Muscle layer of colon (tissue), 2 donors: ENCODE measurements around the gene FOXN3.

Experiments used
- H3K27ac ChIP-seq: one replicate; pipeline ENCODE4 v1.7.0; 2013; ENCODE audit warnings: low read depth, mild to moderate bottlenecking, low read length, moderate library complexity
- H3K27me3 ChIP-seq, 2 donors: one replicate each; pipeline ENCODE4 v1.7.0; 2013; ENCODE audit warnings: low read length in 2 of 2, mild to moderate bottlenecking in 2 of 2; ENCODE audit not compliant: insufficient read depth in 2 of 2, control insufficient read depth in 1 of 2
- H3K36me3 ChIP-seq: one replicate; pipeline ENCODE4 v1.7.0; 2013; ENCODE audit warnings: mild to moderate bottlenecking, low read length; ENCODE audit not compliant: insufficient read depth
- H3K4me1 ChIP-seq: one replicate; pipeline ENCODE4 v1.7.0; 2013; ENCODE audit warnings: mild to moderate bottlenecking, low read length; ENCODE audit not compliant: insufficient read depth
- H3K4me3 ChIP-seq, 2 donors: one replicate each; pipeline ENCODE4 v1.7.0; 2013; ENCODE audit warnings: low read length in 2 of 2, low read depth in 1 of 2, mild to moderate bottlenecking in 1 of 2, moderate library complexity in 1 of 2
- H3K9ac ChIP-seq: one replicate; pipeline ENCODE4 v1.7.0; 2013; ENCODE audit warnings: low read length
- H3K9me3 ChIP-seq: one replicate; pipeline ENCODE4 v1.7.0; 2013; ENCODE audit warnings: mild to moderate bottlenecking, low read length
- donor health status: abdominal sarcoma.
- donor health status: Adenocarcinoma of cecum.

FOXN3 gene

DNA sequence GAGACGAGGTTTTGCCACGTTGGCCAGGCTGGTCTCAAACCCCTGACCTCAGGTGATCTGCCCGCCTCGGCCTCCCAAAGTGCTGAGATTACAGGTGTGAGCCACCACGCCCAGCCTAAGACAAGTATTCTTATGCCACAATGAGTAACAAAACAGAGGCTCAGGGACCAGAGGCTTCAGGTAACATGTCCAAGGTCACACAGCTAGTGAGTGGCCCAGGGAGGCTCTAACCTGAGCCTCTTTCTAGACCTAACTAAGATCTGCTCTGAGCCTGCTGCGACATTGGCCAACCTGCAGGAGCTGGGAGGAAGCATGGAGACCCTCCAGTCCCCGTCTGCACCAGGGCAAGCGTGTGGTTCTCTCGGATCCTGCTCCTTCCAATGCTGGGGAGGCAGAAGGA lies 77.9 kb downstream of the FOXN3 start:
- H3K9me3 ChIP-seq, result no peaks in the 10 kb centered on the region
- H3K36me3 ChIP-seq, result no peaks in the 10 kb centered on the region
- H3K4me1 ChIP-seq, result peaks cover 38% of the 10 kb centered on the region
- no peaks in the 10 kb centered on the region for H3K27me3 ChIP-seq
- no peak overlapping the region for H3K4me3 ChIP-seq
- H3K9ac ChIP-seq, result no peak overlapping the region
- H3K27ac ChIP-seq, result no peak overlapping the region

DNA sequence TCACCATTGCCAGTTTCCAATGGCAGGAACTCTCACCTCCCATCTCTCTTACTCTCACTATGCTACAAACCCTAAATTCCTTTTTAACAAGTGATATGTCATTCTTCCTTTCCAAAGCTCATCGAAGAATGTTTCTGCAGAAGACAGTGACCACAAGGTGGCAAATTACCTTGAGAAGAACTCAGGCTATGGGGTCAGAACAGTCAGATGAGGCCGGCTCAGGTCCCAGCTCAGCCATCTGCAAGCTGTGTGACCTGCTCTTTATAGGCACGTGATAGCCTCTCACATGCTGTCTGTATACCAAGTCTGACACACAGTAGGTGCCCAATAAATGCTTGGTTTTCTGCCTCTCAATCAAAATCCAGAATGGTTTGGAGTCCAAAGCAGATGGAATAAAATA lies 80.7 kb downstream of the FOXN3 start:
- no peak overlapping the region for H3K4me3 ChIP-seq
- no peaks in the 10 kb centered on the region for H3K9me3 ChIP-seq
- H3K4me1 ChIP-seq, result peaks cover 32% of the 10 kb centered on the region
- H3K9ac ChIP-seq, result no peak overlapping the region
- H3K27ac ChIP-seq, result no peak overlapping the region
- no peaks in the 10 kb centered on the region for H3K27me3 ChIP-seq
- no peaks in the 10 kb centered on the region for H3K36me3 ChIP-seq

DNA sequence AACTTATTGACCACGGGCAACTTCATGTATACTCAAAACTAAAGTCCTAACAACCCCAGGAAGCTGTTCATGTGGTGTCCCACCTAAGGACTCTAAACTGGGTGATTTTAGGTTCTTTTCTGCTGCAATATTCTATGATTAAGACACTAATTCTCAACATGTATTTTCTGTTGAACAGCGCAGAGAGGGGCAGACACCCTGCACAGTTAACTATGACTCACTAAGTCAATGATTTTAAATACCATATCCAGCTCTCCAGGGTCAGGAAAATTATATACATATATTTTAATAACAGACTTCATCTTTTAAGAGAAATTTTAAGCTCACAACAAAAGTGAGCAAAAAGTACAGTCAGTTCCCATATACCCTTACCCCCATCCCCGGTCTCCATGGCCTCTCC lies 85.0 kb downstream of the FOXN3 start:
- Histone ChIP-seq H3K27me3 (no peaks in the 10 kb centered on the region), H3K4me1 (peaks cover 19% of the 10 kb centered on the region), H3K4me3 (no peak overlapping the region), H3K9me3 (no peaks in the 10 kb centered on the region), H3K36me3 (no peaks in the 10 kb centered on the region), H3K9ac (no peak overlapping the region), H3K27ac (no peak overlapping the region)

DNA sequence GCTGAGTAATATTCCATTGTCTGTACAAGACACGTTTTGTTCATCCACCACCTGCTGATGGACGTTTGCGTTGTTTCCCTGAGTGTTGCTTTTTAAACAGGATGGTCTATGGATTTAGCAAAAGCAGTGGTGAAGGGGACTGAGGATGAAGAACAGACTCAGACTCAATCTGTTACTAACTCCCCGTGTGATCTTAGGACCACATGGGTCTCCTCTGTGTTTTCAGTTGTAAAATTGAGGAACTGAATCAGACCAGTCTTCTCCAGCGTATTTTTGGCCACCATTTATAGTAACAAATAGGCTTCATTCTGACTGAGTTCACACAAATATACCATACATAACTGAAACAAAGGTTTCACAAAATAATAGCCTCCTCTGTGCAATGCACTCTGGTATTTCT lies 85.6 kb downstream of the FOXN3 start:
- Histone ChIP-seq H3K4me1 (peaks cover 16% of the 10 kb centered on the region), H3K9ac (no peak overlapping the region), H3K27me3 (no peaks in the 10 kb centered on the region), H3K36me3 (no peaks in the 10 kb centered on the region), H3K27ac (no peak overlapping the region), H3K9me3 (no peaks in the 10 kb centered on the region), H3K4me3 (no peak overlapping the region)

DNA sequence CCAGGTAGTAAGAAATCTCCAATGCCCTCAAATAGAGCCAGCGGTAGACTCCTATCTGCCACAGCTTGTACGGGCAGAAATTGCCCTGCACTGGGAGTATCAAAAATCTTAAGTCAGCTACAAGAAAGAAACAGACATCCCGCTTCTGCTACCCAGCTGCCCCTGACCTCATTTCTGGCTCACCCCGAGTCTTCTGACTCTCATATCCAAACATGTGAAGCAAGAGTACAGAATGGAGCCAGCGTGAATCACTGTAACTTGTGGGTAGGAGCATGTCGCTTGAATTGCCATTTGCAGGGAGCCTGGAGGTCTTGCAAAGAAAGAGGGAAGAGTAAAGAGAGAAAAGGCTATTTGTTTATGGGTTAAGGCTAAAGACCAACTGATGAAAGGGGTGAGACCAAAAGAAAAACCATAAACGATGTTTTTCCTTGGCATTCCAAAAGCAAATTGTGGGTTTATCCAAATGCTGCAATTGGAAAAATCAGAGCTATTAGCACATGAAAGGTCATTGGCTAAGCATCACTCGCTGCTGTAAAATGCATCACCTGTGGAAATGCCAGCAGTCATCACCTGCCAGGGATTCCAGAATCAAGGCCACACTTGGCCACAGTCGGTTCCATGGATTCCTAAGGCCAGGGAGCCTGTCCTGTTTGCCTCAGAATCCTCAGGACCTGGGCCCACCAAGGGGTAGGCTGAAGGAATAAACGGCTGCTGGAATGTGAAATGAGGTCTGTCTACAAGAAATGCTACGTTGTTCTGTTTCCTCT lies 86.6 kb downstream of the FOXN3 start:
- no peak overlapping the region for H3K27ac ChIP-seq
- no peak overlapping the region for H3K9ac ChIP-seq
- no peaks in the 10 kb centered on the region for H3K36me3 ChIP-seq
- H3K9me3 ChIP-seq, result no peaks in the 10 kb centered on the region
- H3K4me3 ChIP-seq, result no peak overlapping the region
- H3K27me3 ChIP-seq, result no peaks in the 10 kb centered on the region
- peaks cover 16% of the 10 kb centered on the region for H3K4me1 ChIP-seq

DNA sequence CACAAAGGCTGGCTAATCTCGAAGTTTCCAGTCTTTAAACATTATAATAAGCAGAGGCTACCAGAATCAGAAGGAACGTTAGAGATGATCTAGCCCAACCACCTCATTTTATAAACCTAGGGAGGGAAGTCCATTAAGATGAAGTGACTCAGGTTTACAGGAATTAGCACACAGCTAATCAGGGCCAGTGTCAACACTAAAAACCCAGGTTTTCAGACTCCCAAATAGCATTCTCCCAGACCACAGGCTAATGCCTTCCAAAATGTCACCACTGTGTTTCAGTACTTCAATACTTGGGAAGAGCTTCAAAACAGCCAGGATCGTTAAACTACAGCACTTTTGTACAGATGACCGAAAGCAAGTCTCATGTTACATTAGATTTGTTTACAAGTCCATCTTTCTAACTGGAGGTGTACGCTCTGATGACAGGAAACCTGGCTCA lies 89.2 kb downstream of the FOXN3 start:
- no peak overlapping the region for H3K27ac ChIP-seq
- no peak overlapping the region for H3K4me3 ChIP-seq
- peaks cover 9% of the 10 kb centered on the region for H3K36me3 ChIP-seq
- H3K4me1 ChIP-seq, result peaks cover 16% of the 10 kb centered on the region
- H3K9ac ChIP-seq, result no peak overlapping the region
- no peaks in the 10 kb centered on the region for H3K27me3 ChIP-seq
- no peaks in the 10 kb centered on the region for H3K9me3 ChIP-seq

DNA sequence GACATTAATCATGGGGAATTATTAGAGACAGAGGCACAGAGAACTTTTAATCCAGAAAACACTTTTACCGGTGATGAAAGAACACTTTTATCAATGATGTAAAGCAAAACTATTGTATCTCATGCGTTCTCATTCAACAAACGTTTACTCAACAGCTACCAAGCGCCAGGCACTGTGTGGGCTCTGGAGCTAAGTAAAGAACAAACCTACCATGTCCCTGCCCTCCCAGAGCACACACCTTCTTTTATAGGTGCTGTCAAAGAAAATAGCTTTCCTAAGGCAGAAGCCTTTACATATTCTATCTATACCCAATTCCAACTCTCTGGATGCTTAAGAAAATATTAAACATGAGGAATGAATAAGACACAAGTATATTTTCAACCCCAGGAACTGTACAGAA lies 91.1 kb downstream of the FOXN3 start:
- no peaks in the 10 kb centered on the region for H3K9me3 ChIP-seq
- no peak overlapping the region for H3K27ac ChIP-seq
- peaks cover 9% of the 10 kb centered on the region for H3K36me3 ChIP-seq
- H3K4me1 ChIP-seq, result peaks cover 16% of the 10 kb centered on the region
- H3K27me3 ChIP-seq, result no peaks in the 10 kb centered on the region
- no peak overlapping the region for H3K4me3 ChIP-seq
- H3K9ac ChIP-seq, result no peak overlapping the region

DNA sequence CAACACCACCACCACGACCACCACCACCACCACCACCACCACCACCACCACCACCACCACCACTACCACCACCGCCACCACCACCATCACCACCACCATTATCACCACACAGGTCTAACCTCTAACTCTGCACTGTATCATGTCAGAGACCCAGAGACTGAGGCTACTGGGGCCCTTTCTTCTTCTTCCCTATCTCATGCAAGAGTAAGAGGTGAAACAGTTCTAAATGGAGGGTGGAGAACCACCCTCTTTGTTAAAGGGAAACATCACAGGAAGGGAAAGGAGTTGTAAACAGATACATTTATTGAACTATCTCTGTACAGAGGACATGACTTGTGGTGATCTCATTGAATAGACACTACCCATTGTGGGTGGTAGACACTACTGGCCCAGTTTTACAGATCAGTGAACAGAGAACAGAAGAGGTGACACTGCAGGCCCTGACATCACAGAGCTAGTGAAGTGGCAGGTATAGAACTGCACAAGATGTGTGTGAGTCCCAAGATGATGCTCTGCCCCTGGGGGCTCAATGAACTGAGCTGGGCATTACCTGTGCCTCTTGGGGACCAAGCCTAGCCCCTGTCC lies 91.6 kb downstream of the FOXN3 start:
- H3K27me3 ChIP-seq, result no peaks in the 10 kb centered on the region
- no peaks in the 10 kb centered on the region for H3K9me3 ChIP-seq
- H3K9ac ChIP-seq, result no peak overlapping the region
- H3K27ac ChIP-seq, result no peak overlapping the region
- no peak overlapping the region for H3K4me3 ChIP-seq
- peaks cover 16% of the 10 kb centered on the region for H3K4me1 ChIP-seq
- H3K36me3 ChIP-seq, result peaks cover 9% of the 10 kb centered on the region

DNA sequence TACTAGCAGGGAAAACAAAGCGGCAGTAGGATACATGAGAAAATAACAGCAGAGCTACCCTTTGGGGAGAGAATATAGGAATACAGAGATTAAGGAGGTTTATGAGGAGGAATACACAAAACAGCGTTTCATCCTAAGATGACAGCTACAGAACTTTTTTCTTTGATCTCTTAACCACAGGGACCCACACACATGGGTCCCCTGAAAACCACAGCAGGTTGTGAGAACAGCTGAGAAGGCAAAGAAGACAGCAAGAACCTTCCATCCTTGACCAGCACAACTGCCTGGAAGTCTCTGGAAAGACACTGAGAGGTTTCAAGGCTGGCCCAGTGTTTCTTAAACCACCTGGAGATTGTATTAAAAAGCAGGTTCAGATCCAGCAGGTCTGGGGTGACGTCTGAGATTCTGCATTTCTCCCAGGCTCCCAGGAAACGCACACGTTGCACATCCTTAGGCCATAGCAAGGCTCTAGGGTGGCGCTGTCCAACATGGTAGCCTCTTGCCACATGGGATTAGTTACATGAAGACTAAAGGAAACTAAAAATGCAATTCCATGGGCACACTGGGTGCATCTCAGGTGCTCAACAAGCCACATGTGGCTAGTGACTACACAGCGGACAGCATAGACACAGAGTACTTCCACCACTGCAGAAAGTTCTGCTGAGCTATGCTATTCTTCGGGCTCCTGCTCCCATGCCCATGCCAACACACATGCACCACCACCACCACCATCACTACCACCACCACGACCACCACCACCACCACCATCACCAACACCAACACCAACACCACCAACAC lies 92.3 kb downstream of the FOXN3 start:
- H3K4me1 ChIP-seq, result peaks cover 16% of the 10 kb centered on the region
- no peaks in the 10 kb centered on the region for H3K9me3 ChIP-seq
- no peak overlapping the region for H3K4me3 ChIP-seq
- peaks cover 9% of the 10 kb centered on the region for H3K36me3 ChIP-seq
- no peaks in the 10 kb centered on the region for H3K27me3 ChIP-seq
- H3K9ac ChIP-seq, result no peak overlapping the region
- no peak overlapping the region for H3K27ac ChIP-seq

DNA sequence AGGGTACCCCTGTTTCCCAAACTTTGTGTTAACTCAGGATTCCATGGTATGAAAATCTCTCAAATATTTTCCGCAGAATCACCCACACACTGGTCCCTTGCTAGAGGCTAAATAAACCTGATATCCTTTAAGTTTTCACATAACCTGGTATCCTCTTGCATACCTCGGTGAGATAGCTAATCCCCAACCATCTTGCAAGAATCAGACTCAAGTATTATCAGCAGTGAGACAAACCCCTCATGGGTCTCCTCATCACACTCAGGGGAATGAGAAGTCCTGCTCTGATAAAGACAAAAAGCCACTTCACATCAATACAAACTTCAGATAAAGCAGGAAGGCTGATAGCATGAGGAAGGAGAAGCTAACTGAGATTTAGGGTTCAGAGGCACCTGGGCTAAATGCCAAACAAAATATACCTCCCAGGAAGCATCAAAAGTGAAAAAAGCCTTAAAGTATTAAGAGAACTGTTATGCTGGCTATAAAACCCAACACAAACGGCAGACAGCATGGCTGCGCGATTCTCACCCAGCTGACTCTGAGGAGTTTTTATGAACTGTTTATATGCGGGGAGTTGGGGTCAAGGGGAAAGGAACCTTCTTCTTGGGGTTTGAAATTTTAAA lies 96.5 kb downstream of the FOXN3 start:
- Histone ChIP-seq H3K4me3 (no peak overlapping the region), H3K9me3 (no peaks in the 10 kb centered on the region), H3K36me3 (peaks cover 9% of the 10 kb centered on the region), H3K27me3 (no peaks in the 10 kb centered on the region), H3K4me1 (peaks cover 3% of the 10 kb centered on the region), H3K27ac (no peak overlapping the region), H3K9ac (no peak overlapping the region)

DNA sequence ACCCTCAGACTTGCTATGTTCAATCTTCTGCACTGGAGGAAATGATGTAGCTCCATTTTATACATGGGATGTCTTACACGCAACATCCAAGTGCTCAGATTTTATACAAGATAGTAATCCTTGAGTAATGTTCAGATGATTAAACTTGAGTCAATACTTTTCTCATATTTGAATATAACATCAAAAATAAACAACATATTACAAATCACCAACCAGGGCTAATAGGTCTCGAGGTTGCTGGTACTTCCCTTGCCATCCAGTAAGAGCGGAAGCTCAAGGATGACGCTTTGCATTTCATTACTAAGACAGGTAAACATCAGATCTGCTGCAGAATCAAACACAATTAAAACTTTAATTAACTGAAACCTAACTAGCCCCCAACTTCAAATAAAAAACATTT lies 97.3 kb downstream of the FOXN3 start:
- H3K4me3 ChIP-seq, result no peak overlapping the region

More for the DNA sequence above, 97.3 kb downstream of the FOXN3 start:
- no peaks in the 10 kb centered on the region for H3K27me3 ChIP-seq
- H3K36me3 ChIP-seq, result peaks cover 8% of the 10 kb centered on the region
- H3K27ac ChIP-seq, result no peak overlapping the region
- H3K9me3 ChIP-seq, result no peaks in the 10 kb centered on the region
- H3K9ac ChIP-seq, result no peak overlapping the region
- peaks cover 3% of the 10 kb centered on the region for H3K4me1 ChIP-seq
